ENCODE results near the gene MDFI.

MDFI gene

DNA sequence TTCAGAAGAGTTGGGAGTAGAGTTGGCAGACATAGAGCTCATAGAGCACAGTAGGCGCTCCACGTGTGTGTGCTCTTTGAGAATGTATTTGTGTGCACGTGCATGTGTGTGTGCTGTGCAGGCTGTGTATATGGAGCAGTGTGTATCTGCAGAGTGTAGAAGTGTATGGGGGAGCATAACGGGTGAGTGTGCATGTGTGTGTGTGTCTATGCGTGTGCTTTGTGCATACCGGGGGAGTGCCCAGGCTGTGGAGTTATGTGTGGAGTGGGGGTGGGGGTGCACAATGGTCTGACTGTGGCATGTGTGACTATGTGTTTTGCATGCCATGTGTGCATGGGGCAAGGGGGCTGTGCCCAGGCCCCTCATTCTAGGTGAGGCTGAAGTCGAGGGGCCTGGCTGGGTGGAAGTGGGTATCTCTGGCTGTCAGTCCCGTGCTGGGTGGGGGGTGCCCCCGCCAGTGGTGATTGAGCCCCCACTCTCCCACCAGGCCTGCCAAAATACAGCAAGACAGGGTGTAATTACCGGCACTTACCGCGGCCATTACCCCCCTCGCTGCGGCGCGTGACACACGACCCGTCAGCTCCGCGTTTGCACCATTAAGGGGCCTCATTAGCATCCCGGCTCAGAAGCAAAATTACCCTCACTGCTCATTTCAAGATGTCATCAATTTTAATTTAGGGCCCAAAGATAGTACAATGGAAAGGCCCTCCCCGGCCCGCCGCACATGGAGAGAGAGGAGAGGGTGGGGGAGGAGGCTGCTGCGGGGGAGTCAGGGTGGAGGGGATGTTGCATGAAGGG lies 39.1 kb downstream of the MDFI start:
- no peak for ATAC-seq
- no peak for TF ChIP-seq PATZ1 (CRISPR knock-in tag; IDR thresholded peaks at IDR 0.05; ENCODE audit: borderline replicate concordance)
- TF ChIP-seq ZNF8 (CRISPR knock-in tag; IDR thresholded peaks at IDR 0.05), result no peak
- no peak for TF ChIP-seq PPARA (CRISPR knock-in tag; IDR thresholded peaks at IDR 0.05; ENCODE audit: borderline replicate concordance)
- no peak for TF ChIP-seq ZNF565 (CRISPR knock-in tag; conservative IDR thresholded peaks at IDR 0.05; ENCODE audit: low read depth)
- TF ChIP-seq, protein P1, sequence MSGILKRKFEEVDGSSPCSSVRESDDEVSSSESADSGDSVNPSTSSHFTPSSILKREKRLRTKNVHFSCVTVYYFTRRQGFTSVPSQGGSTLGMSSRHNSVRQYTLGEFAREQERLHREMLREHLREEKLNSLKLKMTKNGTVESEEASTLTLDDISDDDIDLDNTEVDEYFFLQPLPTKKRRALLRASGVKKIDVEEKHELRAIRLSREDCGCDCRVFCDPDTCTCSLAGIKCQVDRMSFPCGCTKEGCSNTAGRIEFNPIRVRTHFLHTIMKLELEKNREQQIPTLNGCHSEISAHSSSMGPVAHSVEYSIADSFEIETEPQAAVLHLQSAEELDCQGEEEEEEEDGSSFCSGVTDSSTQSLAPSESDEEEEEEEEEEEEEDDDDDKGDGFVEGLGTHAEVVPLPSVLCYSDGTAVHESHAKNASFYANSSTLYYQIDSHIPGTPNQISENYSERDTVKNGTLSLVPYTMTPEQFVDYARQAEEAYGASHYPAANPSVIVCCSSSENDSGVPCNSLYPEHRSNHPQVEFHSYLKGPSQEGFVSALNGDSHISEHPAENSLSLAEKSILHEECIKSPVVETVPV (CRISPR knock-in tag; IDR thresholded peaks at IDR 0.05), result no peak
- no peak for TF ChIP-seq ZFP3 (CRISPR knock-in tag; IDR thresholded peaks at IDR 0.05)
- TF ChIP-seq TCF4 (CRISPR knock-in tag; IDR thresholded peaks at IDR 0.05; ENCODE audit: borderline replicate concordance), result no peak
- TF ChIP-seq, protein P2, sequence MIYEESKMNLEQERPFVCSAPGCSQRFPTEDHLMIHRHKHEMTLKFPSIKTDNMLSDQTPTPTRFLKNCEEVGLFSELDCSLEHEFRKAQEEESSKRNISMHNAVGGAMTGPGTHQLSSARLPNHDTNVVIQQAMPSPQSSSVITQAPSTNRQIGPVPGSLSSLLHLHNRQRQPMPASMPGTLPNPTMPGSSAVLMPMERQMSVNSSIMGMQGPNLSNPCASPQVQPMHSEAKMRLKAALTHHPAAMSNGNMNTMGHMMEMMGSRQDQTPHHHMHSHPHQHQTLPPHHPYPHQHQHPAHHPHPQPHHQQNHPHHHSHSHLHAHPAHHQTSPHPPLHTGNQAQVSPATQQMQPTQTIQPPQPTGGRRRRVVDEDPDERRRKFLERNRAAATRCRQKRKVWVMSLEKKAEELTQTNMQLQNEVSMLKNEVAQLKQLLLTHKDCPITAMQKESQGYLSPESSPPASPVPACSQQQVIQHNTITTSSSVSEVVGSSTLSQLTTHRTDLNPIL (CRISPR knock-in tag; IDR thresholded peaks at IDR 0.05; ENCODE audit: low read depth), result no peak
- TF ChIP-seq TOX (CRISPR knock-in tag; IDR thresholded peaks at IDR 0.05; ENCODE audit: borderline replicate concordance), result no peak
- TF ChIP-seq, protein P3, sequence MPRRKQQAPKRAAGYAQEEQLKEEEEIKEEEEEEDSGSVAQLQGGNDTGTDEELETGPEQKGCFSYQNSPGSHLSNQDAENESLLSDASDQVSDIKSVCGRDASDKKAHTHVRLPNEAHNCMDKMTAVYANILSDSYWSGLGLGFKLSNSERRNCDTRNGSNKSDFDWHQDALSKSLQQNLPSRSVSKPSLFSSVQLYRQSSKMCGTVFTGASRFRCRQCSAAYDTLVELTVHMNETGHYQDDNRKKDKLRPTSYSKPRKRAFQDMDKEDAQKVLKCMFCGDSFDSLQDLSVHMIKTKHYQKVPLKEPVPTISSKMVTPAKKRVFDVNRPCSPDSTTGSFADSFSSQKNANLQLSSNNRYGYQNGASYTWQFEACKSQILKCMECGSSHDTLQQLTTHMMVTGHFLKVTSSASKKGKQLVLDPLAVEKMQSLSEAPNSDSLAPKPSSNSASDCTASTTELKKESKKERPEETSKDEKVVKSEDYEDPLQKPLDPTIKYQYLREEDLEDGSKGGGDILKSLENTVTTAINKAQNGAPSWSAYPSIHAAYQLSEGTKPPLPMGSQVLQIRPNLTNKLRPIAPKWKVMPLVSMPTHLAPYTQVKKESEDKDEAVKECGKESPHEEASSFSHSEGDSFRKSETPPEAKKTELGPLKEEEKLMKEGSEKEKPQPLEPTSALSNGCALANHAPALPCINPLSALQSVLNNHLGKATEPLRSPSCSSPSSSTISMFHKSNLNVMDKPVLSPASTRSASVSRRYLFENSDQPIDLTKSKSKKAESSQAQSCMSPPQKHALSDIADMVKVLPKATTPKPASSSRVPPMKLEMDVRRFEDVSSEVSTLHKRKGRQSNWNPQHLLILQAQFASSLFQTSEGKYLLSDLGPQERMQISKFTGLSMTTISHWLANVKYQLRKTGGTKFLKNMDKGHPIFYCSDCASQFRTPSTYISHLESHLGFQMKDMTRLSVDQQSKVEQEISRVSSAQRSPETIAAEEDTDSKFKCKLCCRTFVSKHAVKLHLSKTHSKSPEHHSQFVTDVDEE (CRISPR knock-in tag; IDR thresholded peaks at IDR 0.05), result no peak
- TF ChIP-seq ISL1 (CRISPR knock-in tag; IDR thresholded peaks at IDR 0.05), result no peak
- no peak for TF ChIP-seq SNAI2 (CRISPR knock-in tag; IDR thresholded peaks at IDR 0.05)

DNA sequence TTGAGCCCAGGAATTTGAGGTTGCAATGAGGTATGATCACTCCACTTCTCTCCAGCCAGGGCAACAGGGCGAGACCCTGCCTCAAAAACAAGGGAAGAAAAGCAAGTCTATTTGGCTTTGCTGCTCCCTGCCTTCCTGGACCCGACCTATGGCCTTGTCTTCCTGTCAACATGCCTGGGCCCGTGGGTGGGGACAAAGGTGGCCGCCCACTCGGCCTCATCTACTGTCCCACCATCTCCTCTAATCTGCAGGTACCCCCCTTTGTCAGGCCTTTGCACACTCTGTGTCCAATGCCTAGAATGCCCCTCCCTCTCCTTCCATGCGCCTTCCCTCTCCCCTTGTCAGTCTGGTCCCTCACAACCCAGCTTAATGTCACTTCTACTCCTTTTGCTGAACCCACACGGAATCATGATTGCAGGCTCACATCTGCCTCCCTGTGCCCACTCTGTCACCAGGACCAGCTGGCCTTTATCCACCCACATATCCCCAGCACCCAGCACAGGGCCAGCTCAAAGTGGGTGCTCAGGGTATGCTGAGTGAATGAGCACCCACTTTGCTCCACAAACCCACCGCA lies 40.3 kb downstream of the MDFI start:
- no peak for ATAC-seq
- TF ChIP-seq ZNF70 (CRISPR knock-in tag; IDR thresholded peaks at IDR 0.05), result no peak
- TF ChIP-seq, protein P4, sequence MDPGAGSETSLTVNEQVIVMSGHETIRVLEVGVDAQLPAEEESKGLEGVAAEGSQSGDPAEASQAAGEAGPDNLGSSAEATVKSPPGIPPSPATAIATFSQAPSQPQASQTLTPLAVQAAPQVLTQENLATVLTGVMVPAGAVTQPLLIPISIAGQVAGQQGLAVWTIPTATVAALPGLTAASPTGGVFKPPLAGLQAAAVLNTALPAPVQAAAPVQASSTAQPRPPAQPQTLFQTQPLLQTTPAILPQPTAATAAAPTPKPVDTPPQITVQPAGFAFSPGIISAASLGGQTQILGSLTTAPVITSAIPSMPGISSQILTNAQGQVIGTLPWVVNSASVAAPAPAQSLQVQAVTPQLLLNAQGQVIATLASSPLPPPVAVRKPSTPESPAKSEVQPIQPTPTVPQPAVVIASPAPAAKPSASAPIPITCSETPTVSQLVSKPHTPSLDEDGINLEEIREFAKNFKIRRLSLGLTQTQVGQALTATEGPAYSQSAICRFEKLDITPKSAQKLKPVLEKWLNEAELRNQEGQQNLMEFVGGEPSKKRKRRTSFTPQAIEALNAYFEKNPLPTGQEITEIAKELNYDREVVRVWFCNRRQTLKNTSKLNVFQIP (CRISPR knock-in tag; IDR thresholded peaks at IDR 0.05; ENCODE audit: borderline replicate concordance, low read depth), result no peak
- no peak for TF ChIP-seq ISL1 (CRISPR knock-in tag; IDR thresholded peaks at IDR 0.05)
- TF ChIP-seq, protein P2 (CRISPR knock-in tag; IDR thresholded peaks at IDR 0.05; ENCODE audit: low read depth), result no peak
- no peak for TF ChIP-seq ZFP3 (CRISPR knock-in tag; IDR thresholded peaks at IDR 0.05)
- no peak for TF ChIP-seq PPARA (CRISPR knock-in tag; IDR thresholded peaks at IDR 0.05; ENCODE audit: borderline replicate concordance)
- TF ChIP-seq SNAI2 (CRISPR knock-in tag; IDR thresholded peaks at IDR 0.05), result no peak
- TF ChIP-seq CSDC2 (CRISPR knock-in tag; IDR thresholded peaks at IDR 0.05), result no peak
- TF ChIP-seq ZC3H10 (CRISPR knock-in tag; IDR thresholded peaks at IDR 0.05), result no peak
- no peak for TF ChIP-seq GLIS3 (CRISPR knock-in tag; IDR thresholded peaks at IDR 0.05)

DNA sequence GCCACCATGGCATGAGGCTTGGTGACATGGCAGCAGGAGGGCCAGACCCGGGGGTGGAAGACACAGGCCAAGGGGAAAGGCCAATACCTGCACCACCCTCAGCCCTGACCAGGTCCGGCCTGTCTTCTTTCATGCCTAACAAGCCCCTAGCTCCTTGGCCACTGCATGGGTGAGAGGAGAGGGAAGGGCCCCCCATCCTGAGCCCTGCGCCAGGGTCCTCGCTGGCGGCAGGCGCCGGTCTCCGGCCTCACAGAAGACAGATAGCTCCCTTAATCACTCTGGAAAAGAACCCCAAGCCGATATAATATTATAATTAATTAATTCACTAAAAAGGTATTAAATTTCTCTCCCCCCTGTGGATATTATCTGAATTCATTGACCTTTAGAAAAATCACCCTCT lies 41.4 kb downstream of the MDFI start:
- no peak for ATAC-seq
- TF ChIP-seq, protein P2 (CRISPR knock-in tag; IDR thresholded peaks at IDR 0.05; ENCODE audit: low read depth), result no peak
- TF ChIP-seq ZC3H10 (CRISPR knock-in tag; IDR thresholded peaks at IDR 0.05) (no peak), ZFP3 (CRISPR knock-in tag; IDR thresholded peaks at IDR 0.05) (no peak), ZNF565 (CRISPR knock-in tag; conservative IDR thresholded peaks at IDR 0.05; ENCODE audit: low read depth) (no peak), GLIS3 (CRISPR knock-in tag; IDR thresholded peaks at IDR 0.05) (no peak), RARB (CRISPR knock-in tag; IDR thresholded peaks at IDR 0.05) (no peak), BACH2 (CRISPR knock-in tag; IDR thresholded peaks at IDR 0.05; ENCODE audit: borderline replicate concordance) (no peak), SNAI2 (CRISPR knock-in tag; IDR thresholded peaks at IDR 0.05) (no peak), ARNTL (CRISPR knock-in tag; IDR thresholded peaks at IDR 0.05; ENCODE audit: borderline replicate concordance, low read depth) (no peak), ESRRG (CRISPR knock-in tag; IDR thresholded peaks at IDR 0.05) (no peak)
- TF ChIP-seq, protein P4 (CRISPR knock-in tag; IDR thresholded peaks at IDR 0.05; ENCODE audit: borderline replicate concordance, low read depth), result no peak
